MM.1S (cell line): ENCODE results near the gene OR52H1.

Experiments used
- DNase-seq: peaks from one replicate; pipeline ENCODE4 v3.0.0-alpha.2; 2015
- H2AFZ ChIP-seq: fragments of 300-600 bp; sonication (generic); 2 replicates; pipeline ENCODE4 v1.6.0; 2016; ENCODE audit warnings: antibody characterized with exemption, low read length
- H3F3A ChIP-seq: fragments of 300-600 bp; sonication (generic); 2 replicates; pipeline ENCODE4 v1.6.1; 2016; ENCODE audit warnings: mild to moderate bottlenecking, antibody characterized with exemption, low read length, moderate library complexity, mixed read lengths; ENCODE audit not compliant: insufficient read depth
- H3K27ac ChIP-seq: fragments of 300-600 bp; sonication (generic); 2 replicates; pipeline ENCODE4 v1.5.1; 2016; ENCODE audit warnings: mild to moderate bottlenecking, low read length
- H3K27me3 ChIP-seq: fragments of 300-600 bp; sonication (generic); replicated peaks from 2 replicates; pipeline ENCODE4 v1.6.0; 2016; ENCODE audit warnings: low read length; ENCODE audit not compliant: insufficient read depth
- H3K36me3 ChIP-seq: fragments of 300-600 bp; sonication (generic); replicated peaks from 2 replicates; pipeline ENCODE4 v1.6.1; 2016; ENCODE audit warnings: mild to moderate bottlenecking, low read length, mixed read lengths; ENCODE audit not compliant: insufficient read depth
- H3K4me1 ChIP-seq: fragments of 300-600 bp; sonication (generic); 2 replicates; pipeline ENCODE4 v1.6.1; 2016; ENCODE audit warnings: low read length, mixed read lengths
- H3K4me2 ChIP-seq: fragments of 300-600 bp; sonication (generic); 2 replicates; pipeline ENCODE4 v1.6.0; 2016; ENCODE audit warnings: low read depth, low read length
- H3K4me3 ChIP-seq: fragments of 300-600 bp; sonication (generic); 2 replicates; pipeline ENCODE4 v1.5.1; 2016; ENCODE audit warnings: low read length, mixed read lengths
- H3K79me2 ChIP-seq: fragments of 300-600 bp; sonication (generic); 2 replicates; pipeline ENCODE4 v1.6.1; 2016; ENCODE audit warnings: mixed run types, low read length, mixed read lengths
- H3K9ac ChIP-seq: fragments of 300-600 bp; sonication (generic); 2 replicates; pipeline ENCODE4 v1.6.1; 2016; ENCODE audit warnings: low read length, mixed read lengths
- H3K9me2 ChIP-seq: fragments of 300-600 bp; sonication (generic); replicated peaks from 2 replicates; pipeline ENCODE4 v1.6.1; 2016; ENCODE audit warnings: mild to moderate bottlenecking, low read length, mixed read lengths; ENCODE audit not compliant: insufficient read depth
- H3K9me3 ChIP-seq: fragments of 300-600 bp; sonication (generic); replicated peaks from 2 replicates; pipeline ENCODE4 v1.6.1; 2016; ENCODE audit warnings: mild to moderate bottlenecking, low read length, mixed read lengths; ENCODE audit not compliant: insufficient read depth
- H4K20me1 ChIP-seq: fragments of 300-600 bp; sonication (generic); 2 replicates; pipeline ENCODE4 v1.6.1; 2016; ENCODE audit warnings: mild to moderate bottlenecking, low read length, moderate library complexity, mixed read lengths; ENCODE audit not compliant: insufficient read depth
- CTCF ChIP-seq: fragments of 300-600 bp; sonication (generic); IDR thresholded peaks from 2 replicates; pipeline ENCODE4 v1.5.1; 2016; ENCODE audit warnings: antibody characterized with exemption, low read length, mixed read lengths
- EZH2 ChIP-seq: fragments of 300-600 bp; sonication (generic); optimal IDR thresholded peaks from 2 replicates; pipeline ENCODE3; 2017; ENCODE audit warnings: low read depth, mild to moderate bottlenecking, antibody characterized with exemption, low read length, mixed read lengths
- EZH2phosphoT487 ChIP-seq: fragments of 300-600 bp; sonication (generic); IDR thresholded peaks from 2 replicates; pipeline ENCODE4 v1.6.1; 2018; ENCODE audit warnings: antibody characterized with exemption, low read length

OR52H1 gene

GRCh38 chr11:5514841-5515240 lies 33.5 kb downstream of the OR52H1 start:
- Histone ChIP-seq H3K4me3 (no peak overlapping the region), H3K79me2 (no peaks in the 10 kb centered on the region), H3K4me2 (no peak overlapping the region), H3K9ac (no peak overlapping the region), H3K4me1 (no peaks in the 10 kb centered on the region), H3K9me2 (no peaks in the 10 kb centered on the region), H3K27ac (no peak overlapping the region), H3F3A (no peaks in the 10 kb centered on the region), H3K27me3 (no peaks in the 10 kb centered on the region), H3K9me3 (no peaks in the 10 kb centered on the region), H3K36me3 (no peaks in the 10 kb centered on the region), H2AFZ (no peak overlapping the region), H4K20me1 (no peaks in the 10 kb centered on the region)
- TF ChIP-seq CTCF (no peak), EZH2 (no peak), EZH2phosphoT487 (no peak)
- DNase-seq = no peak

GRCh38 chr11:5509803-5510202 lies 38.5 kb downstream of the OR52H1 start, which contains the start of gene UBQLN3:
Gene UBQLN3, minus strand, starts transcription at chr11:5509957. Its CDS starts 399 bp downstream, at chr11:5509558.
- H3K27ac ChIP-seq = no peak within 1 kb of the TSS
- no peak within 1 kb of the TSS for H3K4me3 ChIP-seq
- H4K20me1 ChIP-seq = no peaks in the 10 kb centered on the region
- no peaks in the 10 kb centered on the region for H3K36me3 ChIP-seq
- H3K9ac ChIP-seq = no peak within 1 kb of the TSS
- TF ChIP-seq EZH2 (no peak), EZH2phosphoT487 (no peak), CTCF (no peak)
- no peaks in the 10 kb centered on the region for H3K9me3 ChIP-seq
- H3K79me2 ChIP-seq = no peaks in the 10 kb centered on the region
- no peak within 1 kb of the TSS for H2AFZ ChIP-seq
- DNase-seq = no peak
- H3K4me2 ChIP-seq = no peak within 1 kb of the TSS
- H3K4me1 ChIP-seq = no peaks in the 10 kb centered on the region
- no peaks in the 10 kb centered on the region for H3F3A ChIP-seq
- no peaks in the 10 kb centered on the region for H3K27me3 ChIP-seq
- no peaks in the 10 kb centered on the region for H3K9me2 ChIP-seq

- Histone ChIP-seq H3K9me3 (no peaks in the 10 kb centered on the region), H3K4me3 (no peak overlapping the region), H2AFZ (no peak overlapping the region), H4K20me1 (no peaks in the 10 kb centered on the region), H3K4me2 (no peak overlapping the region), H3K9me2 (no peaks in the 10 kb centered on the region), H3K36me3 (no peaks in the 10 kb centered on the region), H3K4me1 (no peaks in the 10 kb centered on the region), H3K27me3 (no peaks in the 10 kb centered on the region), H3K79me2 (no peaks in the 10 kb centered on the region), H3K9ac (no peak overlapping the region), H3F3A (no peaks in the 10 kb centered on the region), H3K27ac (no peak overlapping the region)
- TF ChIP-seq EZH2phosphoT487 = no peak
- TF ChIP-seq EZH2 = no peak
- no peak for TF ChIP-seq CTCF
- no peak for DNase-seq
Observed at GRCh38 chr11:5508605-5509004, 39.7 kb downstream of the OR52H1 start.
